GM18505 (cell line): Measurements from ENCODE around the gene ASXL1.

ENCODE experiments used
- ATAC-seq: cut with Tn5 transposase; IDR thresholded peaks from one replicate; pipeline ENCODE4 v1.9.1; 2021; ENCODE audit not compliant: unreplicated experiment
- POLR2A ChIP-seq: IDR thresholded peaks from 4 replicates; pipeline ENCODE4 v1.6.1; 2011; ENCODE audit warnings: borderline replicate concordance; ENCODE audit not compliant: insufficient read depth, insufficient read length; ENCODE audit errors: extremely low read depth

The ASXL1 gene

DNA sequence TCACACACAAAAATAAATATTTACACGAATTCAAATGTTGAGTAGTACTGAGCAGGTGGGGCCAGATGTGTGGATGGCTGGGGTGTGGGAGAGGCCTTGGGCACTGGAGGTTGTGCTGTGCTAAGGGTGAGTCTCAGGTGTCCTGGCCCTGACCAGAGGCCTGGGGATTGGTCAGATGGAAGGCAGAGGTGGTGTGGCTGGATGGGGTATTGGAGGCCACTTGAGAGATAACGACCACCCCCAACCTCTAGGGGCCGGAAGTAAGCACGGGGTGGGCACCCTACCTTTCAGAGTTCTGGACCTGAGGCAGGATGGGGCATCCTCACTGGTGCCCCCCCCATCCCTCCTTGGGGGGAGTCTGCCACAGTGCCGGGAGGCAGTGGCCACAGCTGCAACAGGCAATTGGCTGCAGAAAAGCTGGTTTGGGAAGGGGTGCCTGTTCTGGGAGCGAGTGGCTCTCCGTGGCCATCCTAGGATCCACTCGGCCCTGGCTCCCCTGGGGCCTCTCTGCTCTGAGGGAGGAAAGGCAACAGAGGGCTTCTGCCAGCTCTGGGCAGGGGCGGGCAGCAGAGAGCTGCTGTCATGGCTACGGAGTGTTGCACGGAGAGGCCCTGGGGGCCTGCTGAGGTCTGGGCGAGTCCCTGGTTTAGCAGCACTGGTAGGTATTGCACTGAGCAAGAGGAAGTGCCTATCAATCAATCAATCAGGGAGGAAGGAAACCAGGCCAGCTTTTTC lies 87.6 kb downstream of the ASXL1 start:
- no peak for TF ChIP-seq POLR2A
- ATAC-seq, result no peak

- TF ChIP-seq POLR2A, result no peak
- ATAC-seq, result no peak
Measured at GRCh38 chr20:32446301-32447100, 88.4 kb downstream of the ASXL1 start.

DNA sequence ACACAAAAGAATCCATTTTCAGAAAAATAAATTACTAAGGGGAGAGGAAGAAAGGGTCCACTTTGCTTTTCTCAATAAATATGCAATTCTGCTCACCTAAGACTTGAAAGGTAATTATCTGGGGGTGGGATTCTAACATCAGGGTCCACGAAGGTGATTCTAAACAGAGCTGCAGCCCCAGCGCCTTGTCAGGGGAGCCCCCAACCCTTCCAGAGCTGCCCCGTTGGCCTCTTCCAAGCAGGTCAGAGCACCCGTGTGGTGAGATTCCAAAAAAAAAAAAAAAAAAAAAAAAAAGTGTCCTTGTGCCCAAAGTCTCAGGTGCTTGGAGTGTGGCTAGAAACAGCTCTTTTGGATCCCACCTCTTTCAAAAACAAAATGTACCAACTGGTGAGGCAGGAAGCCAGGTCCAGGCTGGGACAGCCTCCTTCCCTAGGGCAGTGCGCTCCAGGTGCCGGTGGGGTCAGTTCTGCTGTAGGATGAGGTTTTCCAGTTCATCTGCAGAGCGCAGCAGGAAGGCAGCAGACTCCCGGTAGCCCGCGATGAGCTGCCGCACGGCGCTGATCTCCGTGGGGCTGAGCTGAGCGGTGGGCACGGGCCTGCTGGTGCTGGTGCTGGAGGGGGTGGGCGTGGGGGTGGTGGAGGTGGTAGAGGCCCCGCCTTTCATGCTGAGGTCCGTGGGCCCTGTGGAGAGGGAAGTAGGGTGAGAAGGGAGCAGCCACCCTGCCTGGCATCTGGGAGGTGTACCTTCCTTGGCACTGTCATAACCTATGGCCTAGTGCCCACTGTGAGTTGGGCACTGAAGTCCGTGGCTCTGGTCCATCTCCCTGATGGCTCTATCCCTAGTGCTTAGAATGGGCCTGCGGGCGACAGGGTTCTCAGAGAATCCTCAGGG lies 89.3 kb downstream of the ASXL1 start:
- no peak for TF ChIP-seq POLR2A

DNA sequence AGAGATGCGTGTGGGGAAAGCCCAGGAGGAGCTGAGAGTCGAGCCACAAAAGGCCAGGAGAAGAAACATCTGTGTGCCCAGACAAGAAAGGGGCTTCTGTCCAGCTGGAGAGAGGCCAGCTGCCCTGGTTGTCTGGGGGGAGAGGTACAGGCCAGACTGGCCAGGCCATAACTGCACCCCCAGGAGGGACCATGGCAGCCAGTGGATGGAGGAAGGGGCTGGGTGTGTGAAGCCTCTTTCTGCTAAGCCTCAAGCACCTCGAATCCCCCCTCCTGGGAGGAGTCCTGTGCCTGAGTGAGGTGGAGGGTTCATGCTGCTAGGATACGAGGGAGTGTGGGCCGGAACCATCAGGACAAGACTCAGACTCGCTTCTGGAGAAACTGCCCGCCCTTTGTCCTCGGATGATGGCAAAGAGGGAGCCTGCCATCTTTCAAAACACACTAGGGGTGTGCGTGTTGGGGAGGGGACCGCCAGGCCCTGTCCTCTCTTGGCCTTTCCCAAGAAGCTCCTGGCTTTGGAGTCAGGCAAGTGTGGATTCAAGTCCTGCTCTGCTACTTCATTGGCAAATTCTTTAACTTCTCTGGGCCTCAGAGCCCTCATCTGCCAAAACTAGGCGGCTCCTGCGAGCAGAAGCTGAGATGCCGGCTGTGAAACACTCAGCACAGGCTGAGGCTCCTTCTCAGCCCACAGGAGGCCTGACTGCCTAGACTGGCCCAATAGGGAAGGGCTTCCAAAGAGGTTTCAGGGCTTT lies 90.3 kb downstream of the ASXL1 start:
- TF ChIP-seq POLR2A, result no peak
- ATAC-seq, result no peak

More for the DNA sequence above, 89.3 kb downstream of the ASXL1 start:
- no peak for ATAC-seq

DNA sequence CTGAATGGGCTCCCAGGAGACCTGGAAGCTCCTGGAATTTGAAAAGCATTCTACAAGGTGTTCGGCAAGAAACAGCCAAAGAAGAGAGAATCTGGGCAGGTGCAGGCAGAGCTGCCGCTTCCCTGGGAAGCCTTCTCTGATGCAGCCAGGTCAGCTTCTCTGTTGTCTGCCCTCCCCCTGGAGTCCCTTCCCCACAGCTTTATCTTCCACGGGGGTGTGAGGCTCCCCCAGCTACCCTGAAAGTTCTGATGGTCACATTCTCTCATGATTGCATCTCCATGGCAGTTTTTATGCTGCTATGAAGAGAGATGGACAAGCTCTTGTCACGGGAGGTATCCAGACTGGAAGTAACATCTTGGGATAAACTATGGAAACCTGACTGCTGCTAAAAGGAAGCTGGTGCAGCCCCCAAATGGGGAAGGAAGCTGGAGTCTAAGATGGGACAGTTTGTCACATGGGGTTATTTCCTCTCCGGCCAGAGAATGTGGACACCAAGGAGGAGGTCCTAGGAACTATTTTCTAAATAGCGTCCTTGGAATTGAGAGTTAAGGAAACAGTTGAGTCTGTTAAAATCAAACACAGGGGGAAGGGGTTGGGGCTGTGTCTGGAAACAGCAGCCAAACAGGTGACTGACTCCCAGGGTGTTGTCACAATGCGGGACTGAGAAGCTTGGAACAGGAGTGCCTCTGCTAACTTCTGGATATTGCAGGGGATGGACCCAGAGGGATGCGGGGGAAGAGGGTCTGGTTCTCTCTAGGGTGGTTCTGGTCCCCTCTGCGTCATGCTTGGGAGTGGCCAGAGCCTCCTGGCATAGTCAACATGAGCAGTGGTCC lies 91.1 kb downstream of the ASXL1 start:
- no peak for TF ChIP-seq POLR2A
- no peak for ATAC-seq

GRCh38 chr20:32449890-32450401 lies 91.8 kb downstream of the ASXL1 start:
- ATAC-seq, result no peak
- TF ChIP-seq POLR2A, result no peak

DNA sequence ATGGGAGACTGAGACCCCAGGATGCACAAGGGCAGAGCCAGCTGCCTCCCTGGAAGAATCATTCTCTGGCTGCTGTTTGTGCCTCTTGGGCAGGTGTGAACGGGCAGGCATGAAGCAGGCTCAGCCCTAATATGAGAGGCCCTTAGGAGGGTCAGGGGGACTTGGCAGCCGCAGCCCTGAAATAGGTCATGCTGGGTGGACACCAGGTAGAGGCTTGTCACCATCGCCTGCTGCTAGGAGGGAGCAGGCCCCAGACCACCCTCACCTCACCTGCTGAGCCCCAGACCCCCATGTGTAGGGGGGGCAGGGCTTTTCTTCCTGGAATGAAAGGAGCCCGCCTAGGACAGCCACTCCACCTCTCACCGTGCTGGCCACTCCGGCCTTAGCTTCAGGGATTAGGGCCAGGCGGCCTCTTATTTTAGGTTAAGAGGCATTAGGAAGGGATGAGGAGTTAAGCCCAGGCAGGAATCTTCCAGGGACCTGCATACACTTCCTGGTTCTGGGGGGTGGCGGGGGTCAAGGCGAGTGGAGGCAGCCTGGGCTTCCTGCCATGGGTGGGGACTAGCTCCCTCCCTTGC lies 92.4 kb downstream of the ASXL1 start:
- no peak for ATAC-seq
- TF ChIP-seq POLR2A, result no peak

DNA sequence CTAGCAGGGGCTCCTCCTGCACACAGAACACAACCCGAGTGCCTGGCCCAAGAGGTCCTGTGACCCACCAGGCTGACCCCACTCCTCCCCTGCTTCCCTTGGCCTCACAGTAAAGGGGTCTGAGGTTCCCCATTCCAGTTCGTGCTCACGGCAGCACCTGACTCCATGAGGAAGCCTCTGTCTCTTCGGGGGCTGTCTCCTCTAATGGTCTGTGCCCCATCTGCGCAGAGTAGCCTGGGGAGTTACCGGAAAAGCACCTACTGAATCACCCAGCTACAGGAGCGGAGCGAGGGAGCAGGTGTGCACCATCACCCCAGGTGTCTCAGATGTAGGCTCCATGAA lies 93.2 kb downstream of the ASXL1 start:
- TF ChIP-seq POLR2A, result no peak
- ATAC-seq, result no peak

DNA sequence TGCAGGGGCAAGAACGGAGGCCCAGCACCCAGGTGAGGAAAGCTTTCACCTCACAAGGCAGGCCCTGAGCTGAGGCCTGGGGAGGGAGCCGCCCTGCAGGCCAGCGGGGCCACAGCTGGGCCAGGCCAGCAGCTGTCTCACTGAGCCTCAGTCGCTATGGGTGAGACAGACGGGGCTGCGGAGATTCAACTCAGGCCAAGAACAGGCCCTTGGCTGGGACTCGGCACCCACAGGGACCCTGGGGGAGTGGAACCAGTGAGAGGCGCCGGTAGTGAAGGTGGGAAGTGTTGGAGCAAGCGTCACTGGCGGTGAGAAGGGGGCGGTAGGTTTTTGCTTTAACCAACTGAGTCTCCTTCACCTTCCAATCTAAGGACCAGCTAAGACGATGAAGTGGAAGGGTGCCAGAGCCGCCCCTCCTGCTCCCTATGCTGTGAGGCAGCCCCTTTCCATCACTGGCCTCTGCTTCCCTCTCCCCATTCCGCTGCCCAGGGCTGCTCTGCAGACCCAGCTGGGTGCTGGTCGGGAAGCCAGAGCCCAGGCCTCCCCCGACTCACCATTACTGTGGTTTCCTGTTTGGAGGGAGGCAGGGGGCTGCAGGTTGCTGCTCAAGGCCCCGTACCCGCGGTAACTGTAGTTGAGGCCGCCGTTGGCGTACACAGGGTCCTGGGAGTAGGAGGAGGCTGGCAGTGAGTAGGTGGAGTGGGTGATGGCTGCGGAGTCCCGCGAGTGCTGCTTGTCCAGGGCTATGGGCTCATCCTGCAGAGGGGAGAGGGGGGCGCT lies 93.7 kb downstream of the ASXL1 start:
- no peak for ATAC-seq
- TF ChIP-seq POLR2A, result no peak

DNA sequence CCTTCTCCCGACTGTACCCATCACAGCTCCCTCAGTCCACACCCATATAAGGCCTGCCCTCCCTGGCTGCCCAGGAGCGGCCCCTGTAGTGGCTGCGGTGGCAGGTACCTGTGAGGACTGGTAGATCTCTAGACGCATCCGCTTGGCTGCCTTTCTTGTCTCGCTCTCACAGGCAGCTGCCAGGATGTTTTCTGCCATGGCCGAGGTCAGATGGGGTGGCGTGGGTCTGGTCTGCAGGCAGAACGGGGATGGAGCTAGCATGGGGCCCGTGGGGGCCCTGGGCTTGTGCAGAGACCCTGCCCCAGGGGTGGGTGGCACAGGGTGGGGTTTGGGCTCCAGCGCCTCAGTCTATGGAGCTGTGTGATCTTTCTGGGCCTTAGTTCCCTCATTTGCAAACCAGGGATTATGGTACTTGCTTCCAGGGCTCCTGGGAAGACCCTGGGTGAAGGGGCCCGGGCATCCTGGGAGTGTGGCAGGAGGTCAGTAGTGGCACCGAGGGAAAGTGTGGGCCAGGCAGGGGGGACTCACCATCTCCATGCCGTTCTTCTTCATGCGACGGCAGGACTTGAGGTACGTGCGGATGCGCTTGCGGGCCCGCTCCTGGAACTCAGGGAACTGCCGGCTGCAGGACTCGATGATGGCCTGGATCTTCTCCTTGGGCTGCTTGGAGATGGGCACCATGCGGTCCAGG lies 94.8 kb downstream of the ASXL1 start:
- no peak for TF ChIP-seq POLR2A
- no peak for ATAC-seq

GRCh38 chr20:32453467-32454163 lies 95.5 kb downstream of the ASXL1 start:
- ATAC-seq, result no peak
- no peak for TF ChIP-seq POLR2A
